Esophagus squamous epithelium (tissue), 5 donors: ENCODE results near the gene PRMT2. TPM values are rescaled to one million over a fixed set of nuclear protein-coding genes. Genes with fewer than 3 reads are reported as not detected.

Source experiments
- DNase-seq: peaks from one replicate; lab custom pipeline; 2025; lab: John Stamatoyannopoulos, UW
- H3K27ac ChIP-seq, 4 donors: fragments of 200-600 bp; sonication (generic); one replicate each; pipeline ENCODE4 v1.5.1; 2016 to 2019; ENCODE audit warnings: mild to moderate bottlenecking in 1 of 4
- H3K27me3 ChIP-seq, 4 donors: fragments of 200-600 bp; sonication (generic); 1 replicate in 3 of 4; 2 replicates in 1 of 4; pipeline versions ENCODE4 v1.5.1 to v1.6.0; 2017 to 2021; ENCODE audit warnings: antibody characterized with exemption in 1 of 4
- H3K36me3 ChIP-seq, 3 donors: fragments of 200-600 bp; sonication (generic); one replicate each; pipeline ENCODE4 v1.5.1; 2016 to 2019
- H3K4me1 ChIP-seq, 3 donors: fragments of 200-600 bp; sonication (generic); one replicate each; pipeline ENCODE4 v1.5.1; 2017 to 2019
- H3K4me3 ChIP-seq, 4 donors: fragments of 200-600 bp; sonication (generic); 1 replicate in 3 of 4; 2 replicates in 1 of 4; pipeline ENCODE4 v1.5.1; 2016 to 2019; ENCODE audit warnings: mild to moderate bottlenecking in 2 of 4, moderate library complexity in 1 of 4
- H3K9me3 ChIP-seq, 3 donors: fragments of 200-600 bp; sonication (generic); one replicate each; pipeline ENCODE4 v1.5.1; 2016 to 2019
- POLR2A ChIP-seq, 4 donors: fragments of 450-650 bp; IDR thresholded peaks; one replicate each; pipeline ENCODE4 v1.6.1; 2017; ENCODE audit warnings: antibody characterized with exemption in 4 of 4, mild to moderate bottlenecking in 4 of 4, moderate library complexity in 3 of 4
- WGBS, 2 donors: methylation state at CpG; one replicate each; pipeline ENCODE4 v1.1.5; 2018; 5-methylcytosine and 5-hydroxymethylcytosine counted together
- intact Hi-C: fragments of 100-400 bp; cut with DNase I; formaldehyde crosslinking; loops from one replicate; pipeline ENCODE4 v1.15.0; 2022
- total RNA-seq, 4 donors: library from RNA; depleted of rRNA; stranded (reverse); fragments of >200 nt; gene quantifications; one replicate each; pipeline ENCODE4 v1.1.0, GENCODE V29; 2016
- TF ChIP-seq, protein P1 (sequence below), 6 experiments: fragments of 450-650 bp in 4 of 6; fragments of 200-600 bp in 2 of 6; sonication (generic) in 2 of 6; IDR thresholded peaks; one replicate each; pipeline ENCODE4 v1.5.1; 2016 to 2019; ENCODE audit warnings: antibody characterized with exemption in 6 of 6, mild to moderate bottlenecking in 4 of 6, moderate library complexity in 4 of 6
- donor health status: DM: yes; HTN: yes; CAD: no.

The PRMT2 gene
- 100 to 1,000 TPM in 2 of 4 donors, 10 to 100 TPM in 2; 72.3 to 125 (median 101) TPM for total RNA-seq

DNA sequence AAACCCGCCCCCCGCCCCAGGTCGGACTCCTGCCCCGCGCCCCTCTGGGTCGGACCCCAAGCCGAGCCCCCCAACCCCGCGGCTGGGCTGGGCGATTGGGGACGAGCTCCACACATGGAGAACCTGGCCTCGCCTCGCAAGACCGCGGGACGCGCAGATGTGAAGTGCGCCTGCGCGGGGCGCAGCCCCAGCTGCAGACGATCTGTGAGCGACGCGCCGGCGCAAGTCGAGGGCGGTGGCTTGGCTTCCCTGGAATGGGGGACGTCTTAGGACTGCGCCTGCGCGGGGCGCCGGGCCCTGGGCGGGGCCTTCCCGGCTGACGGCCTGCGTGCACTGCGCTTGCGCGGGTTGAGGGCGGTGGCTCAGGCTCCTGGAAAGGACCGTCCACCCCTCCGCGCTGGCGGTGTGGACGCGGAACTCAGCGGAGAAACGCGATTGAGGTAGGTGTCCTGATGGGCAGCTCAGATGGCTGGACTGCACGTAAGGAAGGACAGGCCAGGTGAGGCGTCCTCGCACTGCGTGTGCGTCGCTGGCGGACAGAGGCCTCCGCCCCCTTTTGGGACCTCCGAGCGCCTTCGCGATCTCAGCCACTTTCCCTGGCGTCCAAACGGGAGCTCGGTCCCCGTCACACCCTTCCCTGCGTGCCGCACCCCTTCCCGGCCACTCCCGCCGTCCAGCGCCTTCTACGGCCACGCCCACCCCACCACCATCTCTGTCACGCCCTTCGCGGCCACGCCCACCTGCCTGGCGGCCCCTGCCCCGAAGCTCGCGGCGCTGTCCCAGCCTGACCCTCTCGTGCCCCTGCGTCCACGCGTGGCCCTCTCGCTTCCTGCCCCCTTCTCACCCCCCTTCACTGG, at the start of gene PRMT2:
PRMT2 (plus strand) TSS at position 351 of the 857 bp plus-strand sequence. CDS start 1,278 bp downstream, outside the sequence.
- peak within 1 kb of the TSS; percentile 98 to 100 (median 98) for H3K27ac ChIP-seq
- intact Hi-C loops, result no loop called here
- TF ChIP-seq, protein P1, sequence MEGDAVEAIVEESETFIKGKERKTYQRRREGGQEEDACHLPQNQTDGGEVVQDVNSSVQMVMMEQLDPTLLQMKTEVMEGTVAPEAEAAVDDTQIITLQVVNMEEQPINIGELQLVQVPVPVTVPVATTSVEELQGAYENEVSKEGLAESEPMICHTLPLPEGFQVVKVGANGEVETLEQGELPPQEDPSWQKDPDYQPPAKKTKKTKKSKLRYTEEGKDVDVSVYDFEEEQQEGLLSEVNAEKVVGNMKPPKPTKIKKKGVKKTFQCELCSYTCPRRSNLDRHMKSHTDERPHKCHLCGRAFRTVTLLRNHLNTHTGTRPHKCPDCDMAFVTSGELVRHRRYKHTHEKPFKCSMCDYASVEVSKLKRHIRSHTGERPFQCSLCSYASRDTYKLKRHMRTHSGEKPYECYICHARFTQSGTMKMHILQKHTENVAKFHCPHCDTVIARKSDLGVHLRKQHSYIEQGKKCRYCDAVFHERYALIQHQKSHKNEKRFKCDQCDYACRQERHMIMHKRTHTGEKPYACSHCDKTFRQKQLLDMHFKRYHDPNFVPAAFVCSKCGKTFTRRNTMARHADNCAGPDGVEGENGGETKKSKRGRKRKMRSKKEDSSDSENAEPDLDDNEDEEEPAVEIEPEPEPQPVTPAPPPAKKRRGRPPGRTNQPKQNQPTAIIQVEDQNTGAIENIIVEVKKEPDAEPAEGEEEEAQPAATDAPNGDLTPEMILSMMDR (IDR thresholded peaks at IDR 0.05), result peak in 2 of 6 experiments; percentile 4 to 53
- TF ChIP-seq POLR2A (IDR thresholded peaks at IDR 0.05), result peak in 3 of 4 donors; percentile 78 to 96 (median 84)
- no peaks in the 10 kb centered on the region for H3K9me3 ChIP-seq
- peaks cover 0 to 6% (median 0%) of the 10 kb centered on the region in 4 donors for H3K27me3 ChIP-seq
- peak; percentile 73 for DNase-seq
- H3K4me1 ChIP-seq, result peaks cover 12 to 61% (median 29%) of the 10 kb centered on the region in 3 donors
- H3K36me3 ChIP-seq, result peaks cover 0 to 7% (median 0%) of the 10 kb centered on the region in 3 donors
- WGBS, 2 donors, result 0% methylated on average over 26 to 32 of the region's 90 CpGs
- H3K4me3 ChIP-seq, result peak within 1 kb of the TSS; percentile 85 to 92 (median 87)

DNA sequence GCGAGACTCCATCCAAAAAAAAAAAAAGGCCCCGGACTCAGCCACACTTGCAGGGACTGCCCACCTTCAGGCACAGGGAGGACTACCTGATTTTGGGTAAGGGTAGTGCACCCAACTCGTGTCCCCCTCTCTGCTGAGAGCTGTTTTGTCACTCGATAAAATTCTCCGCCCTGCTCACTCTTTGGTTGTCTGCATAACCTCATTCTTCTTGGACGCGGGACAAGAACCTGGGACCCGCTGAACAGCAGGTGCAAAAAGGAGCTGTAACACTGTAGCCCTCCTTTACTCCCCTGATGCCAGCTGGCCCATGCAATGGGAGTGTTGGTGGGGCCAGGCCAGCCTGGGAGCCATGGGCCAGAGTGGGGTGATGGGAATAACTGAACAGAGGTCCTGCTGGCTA, 41.2 kb upstream of the PRMT2 start:
- WGBS, 2 donors, result 76 to 78% methylated on average over 5 to 8 of the region's 8 CpGs
- peaks cover 0 to 10% (median 7%) of the 10 kb centered on the region in 3 donors for H3K4me1 ChIP-seq
- H3K4me3 ChIP-seq, result no peak overlapping the region
- no peaks in the 10 kb centered on the region for H3K27me3 ChIP-seq
- no peaks in the 10 kb centered on the region for H3K36me3 ChIP-seq
- H3K9me3 ChIP-seq, result peaks cover 0 to 40% (median 12%) of the 10 kb centered on the region in 3 donors
- TF ChIP-seq, protein P1 (IDR thresholded peaks at IDR 0.05), result no peak
- TF ChIP-seq POLR2A (IDR thresholded peaks at IDR 0.05), result no peak
- no peak for DNase-seq
- intact Hi-C loops, result no loop called here
- no peak overlapping the region for H3K27ac ChIP-seq

DNA sequence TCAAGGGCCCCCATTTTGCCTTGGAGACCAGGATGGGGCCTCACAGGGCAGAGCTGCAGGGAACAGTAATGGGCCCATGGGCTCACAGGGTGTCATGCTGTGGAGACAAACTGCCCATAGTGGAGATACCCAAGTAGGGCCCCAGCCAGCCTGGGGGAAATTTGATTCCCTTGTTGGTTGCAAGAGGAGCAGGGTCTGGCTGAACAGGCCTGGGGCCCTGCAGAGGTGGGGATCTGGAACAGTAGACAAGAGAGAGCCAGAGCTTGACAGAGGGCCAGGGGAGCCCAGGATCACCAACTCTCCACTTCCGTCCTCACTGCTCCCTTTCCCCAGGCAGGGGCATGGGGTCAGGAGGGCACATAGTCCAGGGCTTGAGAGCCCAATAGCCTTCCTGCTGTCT, 39.3 kb upstream of the PRMT2 start:
- no peak for DNase-seq
- TF ChIP-seq, protein P1 (IDR thresholded peaks at IDR 0.05), result no peak
- Histone ChIP-seq H3K4me1 (peaks cover 0 to 19% (median 7%) of the 10 kb centered on the region in 3 donors), H3K27ac (no peak overlapping the region), H3K36me3 (no peaks in the 10 kb centered on the region), H3K27me3 (no peaks in the 10 kb centered on the region), H3K4me3 (no peak overlapping the region), H3K9me3 (peaks cover 0 to 21% (median 0%) of the 10 kb centered on the region in 3 donors)
- WGBS, 2 donors, result 100% methylated on average over 1 of the region's 1 CpG; no CpG with 5 or more reads in 1 of the 2 donors
- intact Hi-C loops, result no loop called here

DNA sequence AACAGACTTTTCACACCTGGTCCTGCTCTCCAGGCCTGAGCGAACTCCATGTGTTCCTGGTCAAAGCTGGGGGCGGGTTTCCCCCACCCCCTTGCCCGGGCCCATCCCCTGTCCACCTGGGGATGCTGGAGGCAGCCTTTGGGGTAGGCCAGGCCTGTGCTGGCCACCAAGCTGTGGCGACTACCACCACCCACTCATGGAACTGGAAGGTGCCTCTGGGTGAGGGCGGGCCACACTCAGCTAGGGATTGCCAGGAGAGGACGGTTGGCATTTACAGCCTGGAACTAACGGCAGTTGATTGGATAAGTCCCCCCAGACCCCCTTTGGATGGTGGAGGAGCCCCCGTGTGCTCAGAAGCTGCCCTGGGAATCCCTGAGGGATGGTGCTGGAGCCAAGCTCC, 38.4 kb upstream of the PRMT2 start:
- Histone ChIP-seq H3K36me3 (no peaks in the 10 kb centered on the region), H3K9me3 (peaks cover 0 to 19% (median 0%) of the 10 kb centered on the region in 3 donors), H3K27ac (no peak overlapping the region), H3K4me3 (no peak overlapping the region), H3K27me3 (no peaks in the 10 kb centered on the region), H3K4me1 (peaks cover 0 to 19% (median 7%) of the 10 kb centered on the region in 3 donors)
- WGBS, 2 donors, result 40% methylated on average over 1 of the region's 8 CpGs; no CpG with 5 or more reads in 1 of the 2 donors
- DNase-seq, result no peak
- intact Hi-C loops, result no loop called here
- TF ChIP-seq, protein P1 (IDR thresholded peaks at IDR 0.05), result no peak
- TF ChIP-seq POLR2A (IDR thresholded peaks at IDR 0.05), result no peak

DNA sequence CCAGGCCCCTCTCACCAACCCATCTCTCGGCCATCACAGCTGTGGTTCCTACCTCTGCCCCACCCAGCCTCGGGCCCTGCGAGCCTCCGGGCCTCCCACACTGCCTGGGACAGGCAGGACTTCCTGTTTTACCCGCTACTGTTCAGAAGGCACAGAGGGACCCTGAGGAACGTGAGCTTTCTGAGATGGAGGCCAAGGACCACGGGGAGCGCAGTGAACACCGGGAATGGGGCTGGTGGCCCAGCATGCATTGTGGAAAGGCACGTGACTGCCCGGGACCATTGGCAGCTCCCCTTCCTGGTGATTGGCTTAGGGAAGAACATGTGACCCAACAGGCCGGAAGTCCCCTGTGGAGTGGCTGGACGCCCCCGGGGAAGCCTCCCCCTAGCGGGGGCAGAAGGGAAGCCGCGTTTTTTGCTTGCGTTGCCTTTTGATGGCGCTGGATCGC, 37.6 kb upstream of the PRMT2 start:
- Histone ChIP-seq H3K27ac (no peak overlapping the region), H3K4me3 (no peak overlapping the region), H3K27me3 (no peaks in the 10 kb centered on the region), H3K4me1 (peaks cover 0 to 19% (median 7%) of the 10 kb centered on the region in 3 donors), H3K36me3 (no peaks in the 10 kb centered on the region), H3K9me3 (peaks cover 0 to 14% (median 0%) of the 10 kb centered on the region in 3 donors)
- 84 to 91% methylated on average over 8 to 11 of the region's 20 CpGs for WGBS, 2 donors
- TF ChIP-seq POLR2A (IDR thresholded peaks at IDR 0.05), result no peak
- TF ChIP-seq, protein P1 (IDR thresholded peaks at IDR 0.05), result no peak
- intact Hi-C loops, result no loop called here
- no peak for DNase-seq
